C4-2B (cell line): ENCODE measurements around the gene ZNF678.
"Not testable (repeated sequence)": the region's sequence is repeated elsewhere in the genome, so short reads cannot be mapped to it uniquely, and the experiment has no call there.

ENCODE experiments used
- H3K27ac ChIP-seq: fragments of 450-650 bp; 2 replicates; pipeline ENCODE4 v1.5.1; 2017
- ZFX ChIP-seq: fragments of 450-650 bp; IDR thresholded peaks from 2 replicates; pipeline ENCODE4 v1.6.1; 2017
- TF ChIP-seq, protein P1 (sequence below): fragments of 450-650 bp; conservative IDR thresholded peaks from 2 replicates; pipeline ENCODE4 v1.5.1; 2017; ENCODE audit warnings: mild to moderate bottlenecking

Gene ZNF678

DNA sequence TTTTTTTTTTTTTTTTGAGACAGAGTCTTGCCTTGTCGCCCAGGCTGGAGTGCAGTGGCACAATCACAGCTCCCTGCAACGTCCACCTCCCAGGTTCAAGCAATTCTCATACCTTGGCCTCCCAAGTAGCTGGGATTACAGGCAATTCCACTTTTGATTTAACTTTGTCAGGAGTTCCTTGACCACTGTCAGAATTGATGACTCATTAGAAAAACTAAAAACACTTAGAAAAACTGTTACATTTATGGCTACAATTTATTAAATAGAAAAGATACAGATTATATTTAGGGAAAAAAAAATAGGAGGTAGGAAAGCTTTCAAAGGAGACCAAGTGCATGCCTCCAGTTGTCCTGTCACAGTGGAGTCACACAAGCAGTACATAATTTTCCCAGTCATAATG lies 20.0 kb downstream of the ZNF678 start:
- no peak overlapping the region for H3K27ac ChIP-seq
- no peak for TF ChIP-seq ZFX
- TF ChIP-seq, protein P1, sequence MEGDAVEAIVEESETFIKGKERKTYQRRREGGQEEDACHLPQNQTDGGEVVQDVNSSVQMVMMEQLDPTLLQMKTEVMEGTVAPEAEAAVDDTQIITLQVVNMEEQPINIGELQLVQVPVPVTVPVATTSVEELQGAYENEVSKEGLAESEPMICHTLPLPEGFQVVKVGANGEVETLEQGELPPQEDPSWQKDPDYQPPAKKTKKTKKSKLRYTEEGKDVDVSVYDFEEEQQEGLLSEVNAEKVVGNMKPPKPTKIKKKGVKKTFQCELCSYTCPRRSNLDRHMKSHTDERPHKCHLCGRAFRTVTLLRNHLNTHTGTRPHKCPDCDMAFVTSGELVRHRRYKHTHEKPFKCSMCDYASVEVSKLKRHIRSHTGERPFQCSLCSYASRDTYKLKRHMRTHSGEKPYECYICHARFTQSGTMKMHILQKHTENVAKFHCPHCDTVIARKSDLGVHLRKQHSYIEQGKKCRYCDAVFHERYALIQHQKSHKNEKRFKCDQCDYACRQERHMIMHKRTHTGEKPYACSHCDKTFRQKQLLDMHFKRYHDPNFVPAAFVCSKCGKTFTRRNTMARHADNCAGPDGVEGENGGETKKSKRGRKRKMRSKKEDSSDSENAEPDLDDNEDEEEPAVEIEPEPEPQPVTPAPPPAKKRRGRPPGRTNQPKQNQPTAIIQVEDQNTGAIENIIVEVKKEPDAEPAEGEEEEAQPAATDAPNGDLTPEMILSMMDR, result no peak

GRCh38 chr1:227586733-227587132 lies 23.4 kb downstream of the ZNF678 start:
- TF ChIP-seq, protein P1, result no peak
- no peak for TF ChIP-seq ZFX
- H3K27ac ChIP-seq, result no peak overlapping the region

- TF ChIP-seq, protein P1, result no peak
- TF ChIP-seq ZFX, result no peak
- no peak overlapping the region for H3K27ac ChIP-seq
Observed at GRCh38 chr1:227587968-227588367, 24.6 kb downstream of the ZNF678 start.

DNA sequence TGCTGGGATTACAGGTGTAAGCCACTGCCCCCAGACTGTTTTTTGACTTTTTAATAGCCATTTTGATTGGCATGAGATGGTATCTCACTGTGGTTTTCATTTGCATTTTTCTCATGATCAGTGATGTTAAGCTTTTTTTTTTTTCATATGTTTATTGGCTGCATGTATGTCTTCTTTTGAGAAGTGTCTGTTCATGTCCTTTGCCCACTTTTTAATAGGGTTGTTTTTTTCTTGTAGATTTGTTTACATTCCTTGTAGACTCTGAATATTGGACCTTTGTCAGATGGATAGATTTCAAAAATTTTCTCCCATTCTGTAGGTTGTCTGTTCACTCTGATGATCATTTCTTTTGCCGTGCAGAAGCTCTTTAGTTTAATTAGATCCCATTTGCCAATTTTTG lies 25.4 kb downstream of the ZNF678 start:
- H3K27ac ChIP-seq, result not testable (repeated sequence)

DNA sequence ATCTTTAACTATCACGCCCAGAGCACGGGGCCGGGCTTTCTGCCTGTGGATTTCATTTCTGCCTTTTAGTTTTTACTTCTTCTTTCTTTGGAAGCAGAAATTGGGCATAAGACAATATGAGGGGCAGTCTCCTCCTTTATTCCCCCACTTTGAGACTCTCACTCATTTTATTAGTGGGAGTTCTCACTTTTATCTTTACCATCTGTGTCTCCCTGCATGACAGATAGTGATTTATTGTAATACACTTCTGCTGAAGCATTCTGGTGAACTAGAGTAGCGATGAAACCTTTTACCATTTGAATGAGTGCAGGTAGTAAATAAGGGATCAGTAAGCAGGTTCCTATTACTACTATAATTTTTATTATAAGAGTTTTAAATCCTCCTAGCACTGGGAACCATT lies 26.4 kb downstream of the ZNF678 start:
- H3K27ac ChIP-seq, result not testable (repeated sequence)

DNA sequence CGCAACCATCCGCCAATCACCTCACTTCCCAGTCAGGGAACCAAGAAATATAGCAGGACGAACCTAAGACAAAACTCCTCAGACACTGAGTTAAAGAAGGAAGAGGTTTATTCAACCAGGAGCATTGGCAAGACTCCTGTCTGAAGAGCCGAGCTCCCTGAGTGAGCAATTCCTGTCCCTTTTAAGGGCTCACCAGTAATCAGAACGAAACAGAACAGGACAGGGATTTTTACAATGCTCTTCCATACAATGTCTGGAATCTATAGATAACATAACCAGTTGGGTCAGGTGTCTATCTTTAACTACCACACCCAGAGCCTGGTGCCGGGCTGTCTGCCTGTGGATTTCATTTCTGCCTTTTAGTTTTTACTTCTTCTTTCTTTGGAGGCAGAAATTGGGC lies 32.9 kb downstream of the ZNF678 start:
- H3K27ac ChIP-seq, result not testable (repeated sequence)

DNA sequence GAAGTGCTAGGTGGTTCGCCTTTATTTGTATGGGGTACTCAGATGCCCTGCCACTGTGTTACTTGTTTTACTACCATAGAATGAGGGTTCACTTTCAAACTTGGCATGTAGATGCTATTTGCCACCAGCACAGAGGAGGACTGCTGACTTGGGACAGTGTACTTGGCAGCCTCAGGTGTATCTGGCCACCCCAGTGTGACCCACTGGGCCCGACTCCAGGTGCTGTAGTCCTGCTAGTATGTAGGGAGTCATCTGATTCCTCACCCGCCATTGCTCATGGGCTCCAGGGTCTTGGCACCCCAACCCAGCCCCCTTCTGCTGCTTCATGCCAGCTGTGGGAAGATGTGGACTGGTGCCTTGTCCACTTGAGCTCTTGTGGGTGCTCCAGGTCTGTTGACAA lies 40.0 kb downstream of the ZNF678 start:
- TF ChIP-seq ZFX, result no peak
- TF ChIP-seq, protein P1, result no peak
- H3K27ac ChIP-seq, result no peak overlapping the region

GRCh38 chr1:227604446-227604845 lies 41.1 kb downstream of the ZNF678 start:
- TF ChIP-seq, protein P1, result no peak
- no peak for TF ChIP-seq ZFX
- H3K27ac ChIP-seq, result no peak overlapping the region

GRCh38 chr1:227606271-227606670 lies 42.9 kb downstream of the ZNF678 start:
- not testable (repeated sequence) for H3K27ac ChIP-seq

- H3K27ac ChIP-seq, result no peak overlapping the region
- TF ChIP-seq, protein P1, result no peak
- no peak for TF ChIP-seq ZFX
Observed at GRCh38 chr1:227607336-227607898, 44.1 kb downstream of the ZNF678 start.
